Ascending aorta (tissue), 2 donors: ENCODE data around the gene BRAT1. TPM values are rescaled to one million over a fixed set of nuclear protein-coding genes. Genes with fewer than 3 reads are reported as not detected.

Experiments
- DNase-seq, 2 donors: peaks; one replicate each; pipeline ENCODE4 v3.0.0-alpha.2; 2019; ENCODE audit warnings: low spot score in 2 of 2
- H3K27ac ChIP-seq, 2 donors: fragments of 200-600 bp; sonication (generic); one replicate each; pipeline ENCODE4 v1.5.1; 2016 to 2017; ENCODE audit warnings: mild to moderate bottlenecking in 1 of 2
- H3K27me3 ChIP-seq: fragments of 200-600 bp; sonication (generic); one replicate; pipeline ENCODE4 v1.5.1; 2017
- H3K36me3 ChIP-seq, 2 donors: fragments of 200-600 bp; sonication (generic); one replicate each; pipeline ENCODE4 v1.5.1; 2016
- H3K4me1 ChIP-seq, 2 donors: fragments of 200-600 bp; sonication (generic); one replicate each; pipeline ENCODE4 v1.5.1; 2016 to 2017; ENCODE audit warnings: mild to moderate bottlenecking in 1 of 2
- H3K4me3 ChIP-seq, 2 donors: fragments of 200-600 bp; sonication (generic); one replicate each; pipeline ENCODE4 v1.5.1; 2016 to 2017; ENCODE audit warnings: mild to moderate bottlenecking in 1 of 2
- H3K9me3 ChIP-seq, 2 donors: fragments of 200-600 bp; sonication (generic); one replicate each; pipeline ENCODE4 v1.5.1; 2016
- intact Hi-C: fragments of 100-400 bp; cut with DNase I; formaldehyde crosslinking; loops from one replicate; pipeline ENCODE4 v1.15.1; 2023
- total RNA-seq: library from RNA; depleted of rRNA; stranded (reverse); fragments of >200 nt; gene quantifications from one replicate; pipeline ENCODE4 v1.1.0, GENCODE V29; 2016
- TF ChIP-seq, protein P1 (sequence below), 3 experiments: fragments of 200-600 bp in 2 of 3; fragments of 450-650 bp in 1 of 3; sonication (generic) in 2 of 3; IDR thresholded peaks; one replicate each; pipeline ENCODE4 v1.5.1; 2016 to 2019; ENCODE audit warnings: antibody characterized with exemption in 3 of 3, mild to moderate bottlenecking in 1 of 3, moderate library complexity in 1 of 3

The BRAT1 gene
- total RNA-seq, 1 donor from 2014 or later: 84.0 TPM

DNA sequence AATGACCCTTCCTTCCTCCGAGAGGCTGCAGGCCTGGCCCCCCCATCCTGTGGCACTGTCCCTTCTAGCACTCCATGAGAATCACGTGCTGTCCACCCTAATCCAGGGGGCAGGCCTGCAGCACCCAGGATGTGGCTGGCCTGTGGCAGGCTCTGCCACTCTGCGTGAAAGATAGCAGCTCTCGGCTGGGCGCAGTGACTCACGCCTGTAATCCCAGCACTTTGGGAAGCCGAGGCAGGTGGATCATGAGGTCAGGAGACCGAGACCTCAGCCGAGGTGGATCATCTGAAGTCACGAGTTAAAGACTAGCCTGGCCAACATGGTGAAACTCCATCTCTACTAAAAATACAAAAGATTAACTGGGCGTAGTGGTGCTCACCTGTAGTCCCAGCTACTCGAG, 54.6 kb downstream of the BRAT1 start:
- H3K9me3 ChIP-seq: no peaks in the 10 kb centered on the region
- H3K4me3 ChIP-seq: no peak overlapping the region
- DNase-seq: no peak
- TF ChIP-seq, protein P1, sequence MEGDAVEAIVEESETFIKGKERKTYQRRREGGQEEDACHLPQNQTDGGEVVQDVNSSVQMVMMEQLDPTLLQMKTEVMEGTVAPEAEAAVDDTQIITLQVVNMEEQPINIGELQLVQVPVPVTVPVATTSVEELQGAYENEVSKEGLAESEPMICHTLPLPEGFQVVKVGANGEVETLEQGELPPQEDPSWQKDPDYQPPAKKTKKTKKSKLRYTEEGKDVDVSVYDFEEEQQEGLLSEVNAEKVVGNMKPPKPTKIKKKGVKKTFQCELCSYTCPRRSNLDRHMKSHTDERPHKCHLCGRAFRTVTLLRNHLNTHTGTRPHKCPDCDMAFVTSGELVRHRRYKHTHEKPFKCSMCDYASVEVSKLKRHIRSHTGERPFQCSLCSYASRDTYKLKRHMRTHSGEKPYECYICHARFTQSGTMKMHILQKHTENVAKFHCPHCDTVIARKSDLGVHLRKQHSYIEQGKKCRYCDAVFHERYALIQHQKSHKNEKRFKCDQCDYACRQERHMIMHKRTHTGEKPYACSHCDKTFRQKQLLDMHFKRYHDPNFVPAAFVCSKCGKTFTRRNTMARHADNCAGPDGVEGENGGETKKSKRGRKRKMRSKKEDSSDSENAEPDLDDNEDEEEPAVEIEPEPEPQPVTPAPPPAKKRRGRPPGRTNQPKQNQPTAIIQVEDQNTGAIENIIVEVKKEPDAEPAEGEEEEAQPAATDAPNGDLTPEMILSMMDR (IDR thresholded peaks at IDR 0.05): no peak
- no peak overlapping the region for H3K27ac ChIP-seq
- no peaks in the 10 kb centered on the region for H3K4me1 ChIP-seq
- no peaks in the 10 kb centered on the region for H3K27me3 ChIP-seq
- intact Hi-C loops: no loop called here
- no peaks in the 10 kb centered on the region for H3K36me3 ChIP-seq

DNA sequence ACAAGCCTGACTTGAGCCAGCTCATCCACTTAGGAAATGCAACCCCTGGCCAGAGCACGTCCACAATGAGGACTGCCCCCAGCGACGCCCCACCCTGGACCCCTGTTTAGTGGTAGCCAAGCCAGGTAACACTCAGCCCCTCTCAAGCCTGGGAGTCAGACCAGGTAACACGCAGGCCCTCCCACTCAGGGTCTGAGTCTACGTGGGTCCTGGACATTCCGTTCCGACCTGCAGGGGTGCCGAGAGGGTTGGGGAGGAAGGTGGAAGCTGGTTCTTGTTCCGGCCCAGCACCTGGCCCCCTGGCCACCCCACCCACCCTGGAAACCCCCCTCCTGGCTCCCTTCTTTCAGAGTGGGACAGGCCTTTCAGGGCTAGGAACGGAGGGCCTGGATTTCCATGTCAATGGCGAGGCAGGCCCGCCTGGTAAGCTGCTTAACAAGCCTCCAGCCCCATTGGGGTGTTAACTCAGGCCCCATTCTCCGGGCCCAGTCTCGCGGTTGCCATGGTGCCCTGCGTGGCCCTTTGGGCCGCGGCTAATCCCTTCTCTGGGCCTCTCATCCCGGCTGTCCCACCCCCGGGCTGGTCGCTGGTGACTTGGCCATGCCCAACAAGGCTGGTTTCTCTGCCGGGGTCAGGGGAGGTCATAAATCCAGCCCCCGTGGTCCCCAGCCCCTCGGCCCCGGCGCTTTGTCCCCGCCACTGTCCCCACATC, 55.4 kb downstream of the BRAT1 start:
- TF ChIP-seq, protein P1 (IDR thresholded peaks at IDR 0.05): no peak
- Histone ChIP-seq H3K36me3 (no peaks in the 10 kb centered on the region), H3K27me3 (no peaks in the 10 kb centered on the region), H3K27ac (no peak overlapping the region), H3K9me3 (no peaks in the 10 kb centered on the region), H3K4me1 (no peaks in the 10 kb centered on the region), H3K4me3 (no peak overlapping the region)
- intact Hi-C loops: no loop called here
- no peak for DNase-seq

DNA sequence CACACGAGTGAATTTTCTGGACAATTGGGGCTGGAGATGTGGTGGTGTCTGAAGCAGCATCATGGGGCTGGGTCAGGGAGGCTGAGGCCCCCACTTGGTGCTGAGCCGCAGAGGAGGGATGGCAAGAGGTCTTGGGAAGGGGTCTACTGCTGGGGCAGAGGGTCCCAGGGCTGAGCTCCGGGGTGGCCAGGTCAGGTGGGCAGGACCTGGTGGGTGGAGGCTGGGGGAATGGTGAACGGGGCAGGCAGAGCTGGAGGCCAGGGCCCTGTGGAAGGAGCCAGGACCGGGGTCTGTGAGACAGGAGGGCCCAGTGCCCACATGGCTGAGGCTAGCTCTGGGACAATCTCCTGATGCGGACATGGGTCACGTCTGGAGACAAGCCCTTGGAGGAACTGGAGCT, 56.1 kb downstream of the BRAT1 start:
- no peak for DNase-seq
- H3K4me1 ChIP-seq: no peaks in the 10 kb centered on the region
- no peak overlapping the region for H3K4me3 ChIP-seq
- intact Hi-C loops: no loop called here
- no peaks in the 10 kb centered on the region for H3K36me3 ChIP-seq
- no peaks in the 10 kb centered on the region for H3K27me3 ChIP-seq
- H3K27ac ChIP-seq: no peak overlapping the region
- H3K9me3 ChIP-seq: no peaks in the 10 kb centered on the region
- TF ChIP-seq, protein P1 (IDR thresholded peaks at IDR 0.05): no peak

DNA sequence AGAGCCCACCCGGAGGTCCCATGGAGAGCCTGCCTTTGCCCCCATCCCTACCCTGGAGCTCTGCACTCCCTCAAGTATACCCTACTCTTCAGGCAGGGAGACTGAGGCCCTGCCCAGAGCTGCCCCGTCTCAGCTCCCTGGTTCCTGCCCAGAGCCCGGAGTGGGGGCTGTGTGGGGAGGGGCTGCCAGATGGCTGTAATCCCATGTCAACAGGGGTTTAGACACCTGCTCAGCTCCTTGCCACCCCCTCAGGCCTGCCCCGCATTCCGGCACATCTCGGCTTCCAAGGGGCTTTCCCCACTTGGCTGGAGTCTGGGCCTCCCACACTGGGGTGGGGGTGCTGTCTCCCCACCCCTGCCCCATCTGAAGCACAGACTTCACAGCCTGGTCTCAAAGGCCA, 56.6 kb downstream of the BRAT1 start:
- Histone ChIP-seq H3K27ac (no peak overlapping the region), H3K4me3 (no peak overlapping the region), H3K4me1 (no peaks in the 10 kb centered on the region), H3K27me3 (no peaks in the 10 kb centered on the region), H3K36me3 (no peaks in the 10 kb centered on the region), H3K9me3 (no peaks in the 10 kb centered on the region)
- intact Hi-C loops: no loop called here
- no peak for DNase-seq
- TF ChIP-seq, protein P1 (IDR thresholded peaks at IDR 0.05): no peak

DNA sequence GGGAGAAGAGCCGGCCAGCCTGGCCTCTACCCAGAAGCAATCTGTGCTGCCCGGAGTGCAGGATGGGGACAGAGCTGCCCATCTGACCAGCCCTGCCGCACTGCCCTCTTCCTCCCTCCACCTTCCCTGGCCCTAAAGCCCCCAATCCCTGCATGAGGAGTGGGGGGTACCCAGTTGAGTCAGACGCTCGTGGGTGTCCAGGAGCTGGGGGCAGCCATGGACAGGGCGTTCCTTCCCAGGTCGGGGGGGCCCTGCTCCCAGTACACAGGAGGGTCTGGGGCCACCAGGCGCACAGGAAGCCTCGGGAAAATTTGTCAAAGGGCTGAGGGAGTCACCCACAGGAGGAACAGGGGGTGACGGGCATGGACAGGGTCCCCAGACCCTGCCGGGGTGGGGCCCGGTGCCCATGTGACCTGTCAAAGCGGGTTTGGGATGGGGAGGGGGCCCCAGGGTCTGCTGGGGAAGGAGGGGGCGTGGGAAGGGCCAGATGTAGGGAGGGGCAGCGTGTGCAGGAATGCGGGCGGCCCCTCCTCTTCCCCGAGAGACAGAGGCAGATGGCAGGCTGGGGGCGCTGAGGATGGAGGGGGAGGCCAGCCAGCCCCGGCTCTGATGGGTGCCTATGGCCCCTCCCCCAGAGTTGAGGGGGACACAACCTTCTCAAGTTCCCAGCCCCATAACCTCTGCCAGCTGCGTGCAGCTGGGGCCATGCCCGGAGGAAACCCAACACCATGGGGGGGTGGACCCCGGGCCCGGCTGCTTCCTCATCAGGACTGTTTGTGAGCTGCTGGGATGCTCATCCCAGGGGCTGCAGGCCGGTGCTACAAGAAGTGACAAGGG, 57.6 kb downstream of the BRAT1 start:
- H3K4me3 ChIP-seq: no peak overlapping the region
- no peaks in the 10 kb centered on the region for H3K9me3 ChIP-seq
- intact Hi-C loops: no loop called here
- DNase-seq: no peak
- no peaks in the 10 kb centered on the region for H3K27me3 ChIP-seq
- H3K36me3 ChIP-seq: no peaks in the 10 kb centered on the region
- no peaks in the 10 kb centered on the region for H3K4me1 ChIP-seq
- TF ChIP-seq, protein P1 (IDR thresholded peaks at IDR 0.05): no peak
- no peak overlapping the region for H3K27ac ChIP-seq
